Peyer's patch (tissue), 4 donors: ENCODE measurements around the gene AKT1. TPM values are rescaled to one million over a fixed set of nuclear protein-coding genes. Genes with fewer than 3 reads are reported as not detected.
"Not testable (repeated sequence)": the region's sequence is repeated elsewhere in the genome, so short reads cannot be mapped to it uniquely, and the experiment has no call there.

Experiments used
- DNase-seq, 3 donors: peaks; one replicate each; pipeline ENCODE4 v3.0.0-alpha.2; 2017 to 2019
- H3K27ac ChIP-seq, 4 donors: fragments of 200-600 bp; sonication (generic); one replicate each; pipeline ENCODE4 v1.5.1; 2016 to 2019
- H3K27me3 ChIP-seq, 2 donors: fragments of 200-600 bp; sonication (generic); one replicate each; pipeline ENCODE4 v1.5.1; 2019
- H3K36me3 ChIP-seq, 3 donors: fragments of 200-600 bp; sonication (generic); one replicate each; pipeline ENCODE4 v1.5.1; 2016 to 2019
- H3K4me1 ChIP-seq, 4 donors: fragments of 200-600 bp; sonication (generic); one replicate each; pipeline ENCODE4 v1.5.1; 2016 to 2019
- H3K4me3 ChIP-seq, 4 donors: fragments of 200-600 bp; sonication (generic); 1 replicate in 3 of 4; 2 replicates in 1 of 4; pipeline ENCODE4 v1.5.1; 2016 to 2019; ENCODE audit warnings: mild to moderate bottlenecking in 1 of 4
- H3K9me3 ChIP-seq, 4 donors: fragments of 200-600 bp; sonication (generic); one replicate each; pipeline ENCODE4 v1.5.1; 2016 to 2019; ENCODE audit warnings: mild to moderate bottlenecking in 1 of 4
- POLR2A ChIP-seq, 2 donors: fragments of 450-650 bp; IDR thresholded peaks; one replicate each; pipeline ENCODE4 v1.5.1; 2017; ENCODE audit warnings: antibody characterized with exemption in 2 of 2, mild to moderate bottlenecking in 2 of 2, moderate library complexity in 2 of 2
- total RNA-seq, 4 donors: library from RNA; depleted of rRNA; stranded (reverse); fragments of >200 nt; gene quantifications; one replicate each; pipeline ENCODE4 v1.1.0, GENCODE V29; 2016
- TF ChIP-seq, protein P1 (sequence below), 6 experiments: fragments of 450-650 bp in 4 of 6; fragments of 200-600 bp in 2 of 6; sonication (generic) in 1 of 6; IDR thresholded peaks; one replicate each; pipeline ENCODE4 v1.5.1; 2017 to 2019; ENCODE audit warnings: antibody characterized with exemption in 6 of 6, mild to moderate bottlenecking in 3 of 6, moderate library complexity in 1 of 6

Gene AKT1
- total RNA-seq, 4 donors from 2014 or later = 85.6 to 259 (median 111) TPM

GRCh38 chr14:104732931-104733681 lies 62.4 kb downstream of the AKT1 start:
- Histone ChIP-seq H3K36me3 (no peaks in the 10 kb centered on the region), H3K27ac (peak overlapping the region in 2 of 4 donors; percentile 57 to 69), H3K4me1 (peaks cover 0 to 33% (median 5%) of the 10 kb centered on the region in 4 donors), H3K27me3 (no peaks in the 10 kb centered on the region), H3K4me3 (no peak overlapping the region), H3K9me3 (no peaks in the 10 kb centered on the region)
- TF ChIP-seq POLR2A (IDR thresholded peaks at IDR 0.05) = peak in 1 of 2 donors; percentile 21
- TF ChIP-seq, protein P1, sequence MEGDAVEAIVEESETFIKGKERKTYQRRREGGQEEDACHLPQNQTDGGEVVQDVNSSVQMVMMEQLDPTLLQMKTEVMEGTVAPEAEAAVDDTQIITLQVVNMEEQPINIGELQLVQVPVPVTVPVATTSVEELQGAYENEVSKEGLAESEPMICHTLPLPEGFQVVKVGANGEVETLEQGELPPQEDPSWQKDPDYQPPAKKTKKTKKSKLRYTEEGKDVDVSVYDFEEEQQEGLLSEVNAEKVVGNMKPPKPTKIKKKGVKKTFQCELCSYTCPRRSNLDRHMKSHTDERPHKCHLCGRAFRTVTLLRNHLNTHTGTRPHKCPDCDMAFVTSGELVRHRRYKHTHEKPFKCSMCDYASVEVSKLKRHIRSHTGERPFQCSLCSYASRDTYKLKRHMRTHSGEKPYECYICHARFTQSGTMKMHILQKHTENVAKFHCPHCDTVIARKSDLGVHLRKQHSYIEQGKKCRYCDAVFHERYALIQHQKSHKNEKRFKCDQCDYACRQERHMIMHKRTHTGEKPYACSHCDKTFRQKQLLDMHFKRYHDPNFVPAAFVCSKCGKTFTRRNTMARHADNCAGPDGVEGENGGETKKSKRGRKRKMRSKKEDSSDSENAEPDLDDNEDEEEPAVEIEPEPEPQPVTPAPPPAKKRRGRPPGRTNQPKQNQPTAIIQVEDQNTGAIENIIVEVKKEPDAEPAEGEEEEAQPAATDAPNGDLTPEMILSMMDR (IDR thresholded peaks at IDR 0.05) = no peak
- peak in 2 of 3 donors; percentile 79 to 88 for DNase-seq

GRCh38 chr14:104732355-104732804 lies 63.2 kb downstream of the AKT1 start:
- peak in 2 of 3 donors; percentile 86 to 91 for DNase-seq
- H3K4me3 ChIP-seq = no peak overlapping the region
- peak overlapping the region in 2 of 4 donors; percentile 57 to 69 for H3K27ac ChIP-seq
- H3K9me3 ChIP-seq = no peaks in the 10 kb centered on the region
- TF ChIP-seq POLR2A (IDR thresholded peaks at IDR 0.05) = no peak
- TF ChIP-seq, protein P1 (IDR thresholded peaks at IDR 0.05) = no peak
- no peaks in the 10 kb centered on the region for H3K36me3 ChIP-seq
- H3K27me3 ChIP-seq = no peaks in the 10 kb centered on the region
- H3K4me1 ChIP-seq = peaks cover 0 to 33% (median 5%) of the 10 kb centered on the region in 4 donors

GRCh38 chr14:104731320-104732294 lies 63.9 kb downstream of the AKT1 start:
- Histone ChIP-seq H3K27me3 (no peaks in the 10 kb centered on the region), H3K4me3 (no peak overlapping the region), H3K36me3 (no peaks in the 10 kb centered on the region), H3K27ac (peak overlapping the region in 2 of 4 donors; percentile 27 to 57), H3K9me3 (no peaks in the 10 kb centered on the region), H3K4me1 (peaks cover 0 to 33% (median 5%) of the 10 kb centered on the region in 4 donors)
- no peak for DNase-seq
- TF ChIP-seq POLR2A (IDR thresholded peaks at IDR 0.05) = no peak
- TF ChIP-seq, protein P1 (IDR thresholded peaks at IDR 0.05) = peak in 1 of 6 experiments; percentile 8

DNA sequence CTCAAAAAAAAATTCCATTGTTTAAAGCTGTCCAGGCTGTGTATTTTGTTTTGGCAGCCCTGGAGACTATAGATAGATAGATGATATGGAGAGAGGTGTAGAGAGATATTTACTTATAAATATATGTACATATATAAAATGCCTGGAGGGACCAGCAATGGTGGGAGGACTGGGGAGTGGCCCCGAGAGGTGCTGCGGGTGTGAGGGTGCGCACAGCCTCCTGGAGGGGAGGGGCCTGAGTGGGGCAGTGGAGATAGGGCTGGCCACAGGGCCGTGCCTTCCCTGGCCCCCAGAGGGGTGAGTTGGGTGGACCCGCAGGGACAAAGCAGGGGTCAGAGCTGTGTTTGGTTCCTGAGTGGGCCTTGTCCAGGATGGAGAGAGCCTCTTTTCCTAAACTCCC lies 65.1 kb downstream of the AKT1 start:
- Histone ChIP-seq H3K4me1 (peaks cover 0 to 29% (median 5%) of the 10 kb centered on the region in 4 donors), H3K27ac (no peak overlapping the region), H3K9me3 (no peaks in the 10 kb centered on the region), H3K36me3 (no peaks in the 10 kb centered on the region), H3K27me3 (no peaks in the 10 kb centered on the region), H3K4me3 (no peak overlapping the region)
- DNase-seq = no peak
- TF ChIP-seq, protein P1 (IDR thresholded peaks at IDR 0.05) = no peak
- no peak for TF ChIP-seq POLR2A (IDR thresholded peaks at IDR 0.05)

- no peak overlapping the region for H3K27ac ChIP-seq
- no peak for DNase-seq
- H3K36me3 ChIP-seq = no peaks in the 10 kb centered on the region
- no peak for TF ChIP-seq POLR2A (IDR thresholded peaks at IDR 0.05)
- TF ChIP-seq, protein P1 (IDR thresholded peaks at IDR 0.05) = no peak
- H3K4me3 ChIP-seq = no peak overlapping the region
- no peaks in the 10 kb centered on the region for H3K27me3 ChIP-seq
- H3K9me3 ChIP-seq = no peaks in the 10 kb centered on the region
- peaks cover 3 to 29% (median 6%) of the 10 kb centered on the region in 4 donors for H3K4me1 ChIP-seq
Observed at GRCh38 chr14:104729835-104730181, 65.7 kb downstream of the AKT1 start.

GRCh38 chr14:104729176-104729834 lies 66.2 kb downstream of the AKT1 start:
- not testable (repeated sequence) for H3K36me3 ChIP-seq, H3K4me3 ChIP-seq, DNase-seq, H3K27me3 ChIP-seq, H3K9me3 ChIP-seq, H3K27ac ChIP-seq
- H3K4me1 ChIP-seq = peaks cover 4 to 32% (median 9%) of the 10 kb centered on the region in 4 donors
